GM12865 (cell line): ENCODE results near the gene ALDH3B2.

Experiments used
- DNase-seq: peaks from one replicate; pipeline ENCODE4 v3.0.0; 2010; ENCODE audit warnings: low read depth
- H3K4me3 ChIP-seq: 2 replicates; pipeline ENCODE4 v1.5.1; 2011; ENCODE audit warnings: mild to moderate bottlenecking, low read depth, low read length, control low read depth
- CTCF ChIP-seq: IDR thresholded peaks from 2 replicates; pipeline ENCODE4 v1.5.1; 2011; ENCODE audit warnings: low read length, control low read depth, low read depth, inconsistent platforms; ENCODE audit not compliant: insufficient read depth; ENCODE audit errors: missing control alignments

The ALDH3B2 gene

GRCh38 chr11:67667490-67668191 lies 6.8 kb downstream of the ALDH3B2 start:
- H3K4me3 ChIP-seq, result no peak overlapping the region
- TF ChIP-seq CTCF, result no peak

GRCh38 chr11:67666676-67667489 lies 7.5 kb downstream of the ALDH3B2 start:
- DNase-seq, result no peak
- no peak overlapping the region for H3K4me3 ChIP-seq
- TF ChIP-seq CTCF, result no peak

More at GRCh38 chr11:67667490-67668191, 6.8 kb downstream of the ALDH3B2 start:
- peak; percentile 57 for DNase-seq

GRCh38 chr11:67666303-67666645 lies 8.1 kb downstream of the ALDH3B2 start:
- no peak for TF ChIP-seq CTCF
- H3K4me3 ChIP-seq, result no peak overlapping the region
- DNase-seq, result no peak

- TF ChIP-seq CTCF, result no peak
- H3K4me3 ChIP-seq, result no peak overlapping the region
- no peak for DNase-seq
Observed at GRCh38 chr11:67665541-67666302, 8.7 kb downstream of the ALDH3B2 start.

- no peak for TF ChIP-seq CTCF
- H3K4me3 ChIP-seq, result no peak overlapping the region
- no peak for DNase-seq
Observed at GRCh38 chr11:67664696-67665540, 9.5 kb downstream of the ALDH3B2 start.

- no peak overlapping the region for H3K4me3 ChIP-seq
- no peak for TF ChIP-seq CTCF
- DNase-seq, result no peak
Observed at GRCh38 chr11:67664213-67664585, 10.2 kb downstream of the ALDH3B2 start.
